Muscle of leg (tissue), 11 donors: Measurements from ENCODE around the gene ZNF365. TPM values are rescaled to one million over a fixed set of nuclear protein-coding genes. Genes with fewer than 3 reads are reported as not detected.
A peak's percentile ranks its signal among the peaks of the same experiment; 100 is the strongest.

Source experiments
- DNase-seq: peaks from one replicate; pipeline ENCODE4 v3.0.0; 2013
- H3K27ac ChIP-seq: one replicate; pipeline ENCODE4 v1.5.1; 2013; ENCODE audit warnings: mild to moderate bottlenecking, low read length, control low read depth
- H3K27me3 ChIP-seq: one replicate; pipeline ENCODE4 v1.6.1; 2013; ENCODE audit warnings: low read length; ENCODE audit not compliant: control insufficient read depth, insufficient read depth
- H3K36me3 ChIP-seq: one replicate; pipeline ENCODE4 v1.6.1; 2013; ENCODE audit warnings: low read length; ENCODE audit not compliant: control insufficient read depth, insufficient read depth
- H3K4me1 ChIP-seq: one replicate; pipeline ENCODE4 v1.6.1; 2013; ENCODE audit warnings: low read length; ENCODE audit not compliant: control insufficient read depth, insufficient read depth
- H3K4me3 ChIP-seq: one replicate; pipeline ENCODE4 v1.5.1; 2013; ENCODE audit warnings: low read length, control low read depth
- H3K9me3 ChIP-seq: replicated peaks from 2 replicates; pipeline ENCODE4 v1.6.1; 2013; ENCODE audit warnings: low read depth, low read length; ENCODE audit not compliant: control insufficient read depth
- WGBS: methylation state at CpG from one replicate; pipeline ENCODE4 v1.1.5; 2013; ENCODE audit warnings: missing lambda C conversion rate; ENCODE audit not compliant: insufficient coverage; 5-methylcytosine and 5-hydroxymethylcytosine counted together
- polyA plus RNA-seq, 8 donors: library from polyadenylated mRNA; unstranded; fragments of 120-200 nt; gene quantifications; one replicate each; pipeline versions ENCODE4 v1.2.1 to v1.2.3, GENCODE V29; 2013; ENCODE audit warnings: inconsistent platforms in 1 of 8, low replicate concordance in 1 of 8; ENCODE audit not compliant: insufficient read length in 8 of 8, insufficient read depth in 1 of 8
- total RNA-seq: library from RNA; stranded (reverse); fragments of 120-200 nt; gene quantifications from one replicate; pipeline ENCODE4 v1.2.4, GENCODE V29; 2013

ZNF365 gene
- total and polyA plus RNA-seq, 9 donors = 0.05 to 0.30 (median 0.17) TPM

GRCh38 chr10:62442894-62443669 is 68.9 kb downstream of the ZNF365 start:
- 97% methylated on average over 6 of the region's 8 CpGs for WGBS
- no peak for DNase-seq
- H3K27me3 ChIP-seq = no peaks in the 10 kb centered on the region

GRCh38 chr10:62443866-62444265 is 69.7 kb downstream of the ZNF365 start:
- Histone ChIP-seq H3K36me3 (no peaks in the 10 kb centered on the region), H3K27me3 (no peaks in the 10 kb centered on the region), H3K4me1 (no peaks in the 10 kb centered on the region), H3K9me3 (no peaks in the 10 kb centered on the region), H3K4me3 (no peak overlapping the region), H3K27ac (no peak overlapping the region)
- no peak for DNase-seq

More at GRCh38 chr10:62442894-62443669, 68.9 kb downstream of the ZNF365 start:
- Histone ChIP-seq H3K4me1 (no peaks in the 10 kb centered on the region), H3K27ac (no peak overlapping the region), H3K9me3 (no peaks in the 10 kb centered on the region), H3K4me3 (no peak overlapping the region), H3K36me3 (no peaks in the 10 kb centered on the region)

GRCh38 chr10:62446627-62447026 is 72.5 kb downstream of the ZNF365 start:
- no peaks in the 10 kb centered on the region for H3K9me3 ChIP-seq
- 65% methylated on average over 3 of the region's 5 CpGs for WGBS
- no peaks in the 10 kb centered on the region for H3K36me3 ChIP-seq
- peaks cover 2% of the 10 kb centered on the region for H3K4me1 ChIP-seq
- DNase-seq = no peak
- no peak overlapping the region for H3K4me3 ChIP-seq
- H3K27ac ChIP-seq = no peak overlapping the region
- H3K27me3 ChIP-seq = no peaks in the 10 kb centered on the region

- H3K9me3 ChIP-seq = peaks cover 3% of the 10 kb centered on the region
- H3K4me1 ChIP-seq = peaks cover 2% of the 10 kb centered on the region
- 70% methylated on average over 2 of the region's 6 CpGs for WGBS
- no peaks in the 10 kb centered on the region for H3K36me3 ChIP-seq
- no peaks in the 10 kb centered on the region for H3K27me3 ChIP-seq
- DNase-seq = peak; percentile 22
- H3K4me3 ChIP-seq = no peak overlapping the region
- H3K27ac ChIP-seq = no peak overlapping the region
Measured at GRCh38 chr10:62450912-62451610, 76.9 kb downstream of the ZNF365 start.

- Histone ChIP-seq H3K27me3 (no peaks in the 10 kb centered on the region), H3K27ac (no peak overlapping the region), H3K4me1 (peaks cover 2% of the 10 kb centered on the region), H3K36me3 (no peaks in the 10 kb centered on the region), H3K9me3 (peaks cover 3% of the 10 kb centered on the region), H3K4me3 (no peak overlapping the region)
- DNase-seq = no peak
- WGBS = 75% methylated on average over 1 of the region's 2 CpGs
Measured at GRCh38 chr10:62451611-62451975, 77.4 kb downstream of the ZNF365 start.

Other genes starting within 250 kb of the ZNF365 start
- gene RTKN2, start 105.5 kb upstream of the ZNF365 start, total RNA-seq = 2.4 TPM
- 1 to 10 TPM; 3.2 to 5.6 (median 4.3) TPM for gene RTKN2, start 105.5 kb upstream of the ZNF365 start, polyA plus RNA-seq